Measurements from ENCODE around the gene PRDM11.

GRCh38 chr11:45158891-45159605 is 12.6 kb downstream of the PRDM11 start:
- no peak for TF ChIP-seq POLR2A (IDR thresholded peaks at IDR 0.05; ENCODE audit: low read depth)
- TF ChIP-seq CTCF (IDR thresholded peaks at IDR 0.05): no peak
- TF ChIP-seq EP300 (IDR thresholded peaks at IDR 0.05): no peak
